HepG2 (cell line): ENCODE results near the gene PLEKHH1. TPM values are rescaled to one million over a fixed set of nuclear protein-coding genes. Genes with fewer than 3 reads are reported as not detected.

Experiments
- ATAC-seq: fragments of 200-7000 bp; cut with Tn5 transposase; 3 replicates; pipeline ENCODE4 v1.9.1; 2020; ENCODE audit warnings: mild to moderate bottlenecking, moderate library complexity
- BruUV-seq: library from RNA; stranded (reverse); fragments of 400-500 nt; replicated peaks from 2 replicates; lab custom pipeline; 2021; lab: Mats Ljungman, UMichigan
- CTCF ChIA-PET: fragments of 300-600 bp; formaldehyde crosslinking; extraction: SDS; loops from one replicate; lab custom pipeline; 2021; ENCODE audit warnings: low total read pairs, inconsistent platforms, low intra/inter-chr PET ratio; lab: Yijun Ruan, JAX
- POLR2A ChIA-PET: fragments of 350-600 bp; sonication (Branson Sonifier 250); formaldehyde crosslinking; loops from one replicate; lab custom pipeline; 2020; ENCODE audit warnings: antibody characterized with exemption, inconsistent platforms; lab: Yijun Ruan, JAX
- DNase-seq: peaks from one replicate; pipeline ENCODE4 v3.0.0-alpha.2; 2015; ENCODE audit warnings: low spot score
- FAIRE-seq: peaks from 3 replicates; lab custom pipeline; 2011; peaks lifted over from hg19 to GRCh38; lab: Jason Lieb, UNC
- H2AFZ ChIP-seq: one replicate; pipeline ENCODE4 v1.6.1; 2011; ENCODE audit warnings: low read length, inconsistent platforms
- H3K27ac ChIP-seq: fragments of 300-600 bp; 3 replicates; pipeline ENCODE4 v1.8.0; 2011; ENCODE audit warnings: mixed run types, mild to moderate bottlenecking, mixed read lengths, low read length, inconsistent platforms; ENCODE audit not compliant: insufficient read depth; ENCODE audit errors: extremely low read length
- H3K27me3 ChIP-seq, 2 experiments: fragments of 200-600 bp in 1 of 2; 2 replicates in 1 of 2; 3 replicates in 1 of 2; pipeline versions ENCODE4 v1.6.0 to v1.8.0; 2011; ENCODE audit warnings: low read length in 2 of 2, mild to moderate bottlenecking in 2 of 2, moderate library complexity in 2 of 2, inconsistent platforms in 1 of 2; ENCODE audit not compliant: insufficient read depth in 2 of 2, control insufficient read depth in 1 of 2
- H3K36me3 ChIP-seq, 2 experiments: fragments of 200-600 bp in 1 of 2; replicated peaks in 1 of 2; 2 replicates in 1 of 2; 3 replicates in 1 of 2; pipeline versions ENCODE4 v1.5.1 to v1.8.0; 2011; ENCODE audit warnings: low read length in 2 of 2, inconsistent platforms in 1 of 2; ENCODE audit not compliant: insufficient read depth in 2 of 2, control insufficient read depth in 1 of 2
- H3K4me1 ChIP-seq: 2 replicates; pipeline ENCODE4 v1.5.1; 2012; ENCODE audit warnings: low read length, inconsistent platforms; ENCODE audit not compliant: insufficient read depth
- H3K4me2 ChIP-seq: 2 replicates; pipeline ENCODE4 v1.6.0; 2011; ENCODE audit warnings: low read depth, low read length, inconsistent platforms
- H3K4me3 ChIP-seq, 3 experiments: fragments of 200-600 bp in 1 of 3; sonication (generic), shearing (Covaris generic) in 1 of 3; replicated peaks in 1 of 3; 2 replicates each; pipeline ENCODE4 v1.5.1; 2011 to 2016; ENCODE audit warnings: low read length in 3 of 3, inconsistent platforms in 2 of 3, low read depth in 2 of 3, mild to moderate bottlenecking in 2 of 3, control low read depth in 1 of 3, mixed read lengths in 1 of 3; ENCODE audit not compliant: insufficient read depth in 1 of 3
- H3K79me2 ChIP-seq: one replicate; pipeline ENCODE4 v1.6.1; 2011; ENCODE audit warnings: low read length, inconsistent platforms; ENCODE audit not compliant: insufficient read depth
- H3K9ac ChIP-seq: 2 replicates; pipeline ENCODE4 v1.6.0; 2011; ENCODE audit warnings: mild to moderate bottlenecking, low read depth, low read length, inconsistent platforms; ENCODE audit not compliant: insufficient read depth
- H3K9me3 ChIP-seq: 2 replicates; pipeline ENCODE4 v1.5.1; 2012; ENCODE audit warnings: mild to moderate bottlenecking, low read length
- H4K20me1 ChIP-seq: 2 replicates; pipeline ENCODE4 v1.6.0; 2011; ENCODE audit warnings: inconsistent platforms, mild to moderate bottlenecking, low read length, moderate library complexity; ENCODE audit not compliant: insufficient read depth
- MAF1 ChIP-seq: sonication (generic); formaldehyde crosslinking; IDR thresholded peaks from 2 replicates; pipeline ENCODE4 v1.5.0; 2020; ENCODE audit warnings: missing genetic modification reagents, borderline replicate concordance
- NONO ChIP-seq, 2 experiments: fragments of 450-650 bp in 1 of 2; sonication (generic) in 1 of 2; formaldehyde crosslinking in 1 of 2; IDR thresholded peaks in 1 of 2; conservative IDR thresholded peaks in 1 of 2; 2 replicates each; pipeline versions ENCODE4 v1.6.1 to v1.8.0; 2017 to 2022; ENCODE audit warnings: mild to moderate bottlenecking in 1 of 2, missing genetic modification reagents in 1 of 2, moderate library complexity in 1 of 2
- PCBP1 ChIP-seq: fragments of 200-400 bp; formaldehyde crosslinking; IDR thresholded peaks from 2 replicates; pipeline ENCODE4 v1.6.1; 2017; ENCODE audit warnings: mild to moderate bottlenecking, low read depth, low read length, borderline replicate concordance
- SMAD9 ChIP-seq: sonication (generic); formaldehyde crosslinking; IDR thresholded peaks from 2 replicates; pipeline ENCODE4 v1.5.1; 2020; ENCODE audit warnings: mild to moderate bottlenecking, missing genetic modification reagents
- STAG1 ChIP-seq: sonication (generic); formaldehyde crosslinking; IDR thresholded peaks from 2 replicates; pipeline ENCODE4 v1.4.0; 2020; ENCODE audit warnings: missing genetic modification reagents
- ZNF318 ChIP-seq: sonication (generic); formaldehyde crosslinking; IDR thresholded peaks from 2 replicates; pipeline ENCODE4 v1.4.0; 2020; ENCODE audit warnings: mild to moderate bottlenecking, missing genetic modification reagents
- ZSCAN12 ChIP-seq: sonication (generic); formaldehyde crosslinking; IDR thresholded peaks from 2 replicates; pipeline ENCODE4 v1.9.0; 2021; ENCODE audit warnings: mild to moderate bottlenecking, missing genetic modification reagents
- ZSCAN21 ChIP-seq: sonication (generic); formaldehyde crosslinking; IDR thresholded peaks from 2 replicates; pipeline ENCODE4 v1.8.0; 2022; ENCODE audit warnings: mild to moderate bottlenecking, missing genetic modification reagents, moderate library complexity, borderline replicate concordance
- WGBS: methylation state at CpG from one replicate; pipeline ENCODE4 v1.1.6; 2017; ENCODE audit warnings: low lambda C conversion rate; 5-methylcytosine and 5-hydroxymethylcytosine counted together
- in situ Hi-C: cut with HindIII; loops from 2 replicates; pipeline ENCODE4 v1.10.0; 2017; ENCODE audit warnings: low pct_unique_long_range_greater_than_20kb; ENCODE audit not compliant: extremely low pct_ligation_motif_present
- intact Hi-C: fragments of 100-400 bp; cut with micrococcal nuclease; formaldehyde crosslinking; loops from one replicate; pipeline ENCODE4 v1.10.0; 2022; ENCODE audit not compliant: unreplicated experiment
- polyA plus RNA-seq, 8 experiments: library from polyadenylated mRNA; depleted of rRNA in 3 of 8; stranded (reverse) in 7 of 8; unstranded in 1 of 8; fragments of >200 nt; fragmentation: Illumina TruSeq in 4 of 8; extraction: Trizol in 4 of 8; gene quantifications; 2 replicates each; pipeline versions ENCODE4 v1.2.1 to v1.2.3, GENCODE V29; 2011 to 2016; ENCODE audit warnings: low read depth in 4 of 8, missing spikeins in 1 of 8, mixed read lengths in 1 of 8; ENCODE audit not compliant: insufficient read depth in 1 of 8
- total RNA-seq, 5 experiments: library from RNA; depleted of rRNA; stranded (reverse); fragments of >200 nt; fragmentation: Illumina TruSeq; extraction: Trizol; gene quantifications; 2 replicates each; pipeline ENCODE4 v1.2.3, GENCODE V29; 2016; ENCODE audit warnings: low read depth in 1 of 5
- TF ChIP-seq, protein P1 (sequence below): sonication (generic); formaldehyde crosslinking; IDR thresholded peaks from 2 replicates; pipeline ENCODE4 v1.5.0; 2020; ENCODE audit warnings: missing genetic modification reagents, mild to moderate bottlenecking, borderline replicate concordance
- TF ChIP-seq, protein P2 (sequence below): sonication (generic); formaldehyde crosslinking; IDR thresholded peaks from 2 replicates; pipeline ENCODE4 v1.4.0; 2020; ENCODE audit warnings: missing genetic modification reagents, low read depth, mild to moderate bottlenecking, borderline replicate concordance

PLEKHH1 gene
- total and polyA plus RNA-seq, 2 of the 13 experiments (the other 11 are each of a cell fraction or from before 2014, with no cell fraction given): 8.6 to 15.8 TPM

GRCh38 chr14:67600562-67600974, 67.5 kb downstream of the PLEKHH1 start (continued):
- 0 out of 2 replicates have a peak, but pooled peaks have one; percentile 17 for TF ChIP-seq ZNF318 (CRISPR knock-in tag)

- no peak overlapping the region for H3K27ac ChIP-seq
- H3K4me1 ChIP-seq: peaks cover 44% of the 10 kb centered on the region
- WGBS: 60% methylated on average over 7 of the region's 7 CpGs
- no peaks in the 10 kb centered on the region; a peak in 1 of 5 replicates for H3K27me3 ChIP-seq
- in situ Hi-C loops: loop anchor here (25.0 kb wide), 1 partner anchor 1210 kb away; no protein-coding TSS in a partner anchor
- H3K9me3 ChIP-seq: no peaks in the 10 kb centered on the region
- intact Hi-C loops: no loop called here
- BruUV-seq: no TSS peak
- no peak for FAIRE-seq
- H2AFZ ChIP-seq: no peak overlapping the region
- no peaks in the 10 kb centered on the region for H4K20me1 ChIP-seq
- no peak for DNase-seq
- no peak for ATAC-seq
- no peak overlapping the region for H3K4me3 ChIP-seq
- CTCF ChIA-PET: no interaction called here
- no peak overlapping the region for H3K4me2 ChIP-seq
- H3K36me3 ChIP-seq: no peaks in the 10 kb centered on the region
- H3K79me2 ChIP-seq: peaks cover 9% of the 10 kb centered on the region
- POLR2A ChIA-PET: no interaction called here
- no peak overlapping the region for H3K9ac ChIP-seq
- TF ChIP-seq, protein P1, sequence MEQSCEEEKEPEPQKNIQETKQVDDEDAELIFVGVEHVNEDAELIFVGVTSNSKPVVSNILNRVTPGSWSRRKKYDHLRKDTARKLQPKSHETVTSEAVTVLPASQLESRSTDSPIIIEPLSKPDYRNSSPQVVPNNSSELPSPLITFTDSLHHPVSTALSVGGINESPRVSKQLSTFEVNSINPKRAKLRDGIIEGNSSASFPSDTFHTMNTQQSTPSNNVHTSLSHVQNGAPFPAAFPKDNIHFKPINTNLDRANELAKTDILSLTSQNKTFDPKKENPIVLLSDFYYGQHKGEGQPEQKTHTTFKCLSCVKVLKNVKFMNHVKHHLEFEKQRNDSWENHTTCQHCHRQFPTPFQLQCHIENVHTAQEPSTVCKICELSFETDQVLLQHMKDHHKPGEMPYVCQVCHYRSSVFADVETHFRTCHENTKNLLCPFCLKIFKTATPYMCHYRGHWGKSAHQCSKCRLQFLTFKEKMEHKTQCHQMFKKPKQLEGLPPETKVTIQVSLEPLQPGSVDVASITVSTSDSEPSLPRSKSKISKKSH: no peak
- TF ChIP-seq NONO (IDR thresholded peaks at IDR 0.05): no peak
- TF ChIP-seq NONO (CRISPR knock-in tag; conservative IDR thresholded peaks at IDR 0.05): no peak
- no peak for TF ChIP-seq ZSCAN21
- no peak for TF ChIP-seq MAF1 (CRISPR knock-in tag)
- TF ChIP-seq PCBP1: no peak
- TF ChIP-seq SMAD9: no peak
- TF ChIP-seq ZSCAN12 (CRISPR knock-in tag): no peak
- no peak for TF ChIP-seq STAG1 (CRISPR knock-in tag)
- TF ChIP-seq, protein P2, sequence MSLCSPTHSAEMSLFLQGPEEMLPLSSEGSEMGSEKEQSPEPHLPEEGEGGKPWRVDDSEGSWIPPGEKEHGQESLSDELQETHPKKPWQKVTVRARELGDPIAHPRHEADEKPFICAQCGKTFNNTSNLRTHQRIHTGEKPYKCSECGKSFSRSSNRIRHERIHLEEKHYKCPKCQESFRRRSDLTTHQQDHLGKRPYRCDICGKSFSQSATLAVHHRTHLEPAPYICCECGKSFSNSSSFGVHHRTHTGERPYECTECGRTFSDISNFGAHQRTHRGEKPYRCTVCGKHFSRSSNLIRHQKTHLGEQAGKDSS (CRISPR knock-in tag): no peak
These were observed 69.0 kb downstream of the PLEKHH1 start for GRCh38 chr14:67602076-67602475.
